ENCODE measurements around the gene CORO1A. TPM values are rescaled to one million over a fixed set of nuclear protein-coding genes. Genes with fewer than 3 reads are reported as not detected.
A peak's percentile ranks its signal among the peaks of the same experiment; 100 is the strongest.
"Not testable (repeated sequence)": the region's sequence is repeated elsewhere in the genome, so short reads cannot be mapped to it uniquely, and the experiment has no call there.

CORO1A gene
- total RNA-seq, 3 donors from 2014 or later = 24.4 to 30.9 (median 24.9) TPM

- H3K4me1 ChIP-seq = no peaks in the 10 kb centered on the region
- peak overlapping the region in 2 of 3 donors; percentile 16 to 66 for H3K4me3 ChIP-seq
- TF ChIP-seq POLR2AphosphoS5 (IDR thresholded peaks at IDR 0.05) (no peak), POLR2A (IDR thresholded peaks at IDR 0.05) (no peak)
- TF ChIP-seq, protein P1, sequence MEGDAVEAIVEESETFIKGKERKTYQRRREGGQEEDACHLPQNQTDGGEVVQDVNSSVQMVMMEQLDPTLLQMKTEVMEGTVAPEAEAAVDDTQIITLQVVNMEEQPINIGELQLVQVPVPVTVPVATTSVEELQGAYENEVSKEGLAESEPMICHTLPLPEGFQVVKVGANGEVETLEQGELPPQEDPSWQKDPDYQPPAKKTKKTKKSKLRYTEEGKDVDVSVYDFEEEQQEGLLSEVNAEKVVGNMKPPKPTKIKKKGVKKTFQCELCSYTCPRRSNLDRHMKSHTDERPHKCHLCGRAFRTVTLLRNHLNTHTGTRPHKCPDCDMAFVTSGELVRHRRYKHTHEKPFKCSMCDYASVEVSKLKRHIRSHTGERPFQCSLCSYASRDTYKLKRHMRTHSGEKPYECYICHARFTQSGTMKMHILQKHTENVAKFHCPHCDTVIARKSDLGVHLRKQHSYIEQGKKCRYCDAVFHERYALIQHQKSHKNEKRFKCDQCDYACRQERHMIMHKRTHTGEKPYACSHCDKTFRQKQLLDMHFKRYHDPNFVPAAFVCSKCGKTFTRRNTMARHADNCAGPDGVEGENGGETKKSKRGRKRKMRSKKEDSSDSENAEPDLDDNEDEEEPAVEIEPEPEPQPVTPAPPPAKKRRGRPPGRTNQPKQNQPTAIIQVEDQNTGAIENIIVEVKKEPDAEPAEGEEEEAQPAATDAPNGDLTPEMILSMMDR (IDR thresholded peaks at IDR 0.05) = no peak
- intact Hi-C loops (cut with DNase I; ENCODE audit: low total_unique reads) = no loop called here
- no peaks in the 10 kb centered on the region for H3K36me3 ChIP-seq
- no peaks in the 10 kb centered on the region for H3K9me3 ChIP-seq
- DNase-seq (ENCODE audit: low spot score in 2 of 2) = no peak
- peak overlapping the region in 1 of 2 donors; percentile 25 for H3K27ac ChIP-seq
- no peaks in the 10 kb centered on the region for H3K27me3 ChIP-seq
These were observed 2.5 kb downstream of the CORO1A start for GRCh38 chr16:30185683-30186421.

DNA sequence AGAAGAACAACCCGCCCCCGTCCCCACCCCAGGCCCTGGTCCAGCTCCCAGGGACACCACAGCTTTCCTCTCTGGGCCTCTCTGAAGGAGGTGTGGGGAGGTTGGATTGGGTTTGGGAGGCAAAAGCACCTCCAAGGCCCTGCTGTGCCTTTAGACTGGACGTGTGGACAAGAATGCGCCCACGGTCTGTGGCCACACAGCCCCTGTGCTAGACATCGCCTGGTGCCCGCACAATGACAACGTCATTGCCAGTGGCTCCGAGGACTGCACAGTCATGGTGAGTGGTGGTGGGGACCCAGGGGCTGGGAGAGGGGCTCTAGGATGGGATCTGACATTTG is 3.0 kb downstream of the CORO1A start:
- Histone ChIP-seq H3K27ac (peak overlapping the region in 1 of 2 donors; percentile 3), H3K36me3 (no peaks in the 10 kb centered on the region), H3K4me1 (no peaks in the 10 kb centered on the region), H3K9me3 (no peaks in the 10 kb centered on the region), H3K27me3 (no peaks in the 10 kb centered on the region), H3K4me3 (peak overlapping the region in 1 of 3 donors; percentile 2)
- intact Hi-C loops (cut with DNase I; ENCODE audit: low total_unique reads) = no loop called here
- DNase-seq (ENCODE audit: low spot score in 2 of 2) = no peak
- TF ChIP-seq POLR2A (IDR thresholded peaks at IDR 0.05) = no peak

GRCh38 chr16:30186782-30187555 is 3.6 kb downstream of the CORO1A start:
- peak in 1 of 2 donors; percentile 41 for DNase-seq (ENCODE audit: low spot score in 2 of 2)
- no peaks in the 10 kb centered on the region for H3K4me1 ChIP-seq
- TF ChIP-seq POLR2A (IDR thresholded peaks at IDR 0.05) (no peak), POLR2AphosphoS5 (IDR thresholded peaks at IDR 0.05) (no peak)
- TF ChIP-seq, protein P1 (IDR thresholded peaks at IDR 0.05) = peak in 2 of 3 donors; percentile 52 to 69
- no peaks in the 10 kb centered on the region for H3K9me3 ChIP-seq
- intact Hi-C loops (cut with DNase I; ENCODE audit: low total_unique reads) = no loop called here
- peak overlapping the region in 1 of 2 donors; percentile 3 for H3K27ac ChIP-seq
- no peaks in the 10 kb centered on the region for H3K36me3 ChIP-seq
- no peak overlapping the region for H3K4me3 ChIP-seq
- no peaks in the 10 kb centered on the region for H3K27me3 ChIP-seq

DNA sequence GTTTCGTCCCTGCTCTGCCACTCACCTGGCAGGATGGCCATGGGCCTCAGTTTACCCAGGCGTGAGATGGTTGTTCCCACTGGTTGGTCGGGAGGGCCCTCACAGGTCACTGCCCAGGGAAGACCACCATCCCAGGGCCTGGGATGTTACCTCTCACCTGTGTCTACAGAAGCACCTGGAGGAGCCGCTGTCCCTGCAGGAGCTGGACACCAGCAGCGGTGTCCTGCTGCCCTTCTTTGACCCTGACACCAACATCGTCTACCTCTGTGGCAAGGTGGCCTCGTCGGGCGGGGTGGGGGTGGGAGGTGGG is 4.1 kb downstream of the CORO1A start:
- Histone ChIP-seq H3K27ac (no peak overlapping the region), H3K27me3 (no peaks in the 10 kb centered on the region), H3K4me3 (no peak overlapping the region), H3K9me3 (no peaks in the 10 kb centered on the region), H3K4me1 (no peaks in the 10 kb centered on the region), H3K36me3 (no peaks in the 10 kb centered on the region)
- TF ChIP-seq, protein P1 (IDR thresholded peaks at IDR 0.05) = no peak
- TF ChIP-seq POLR2AphosphoS5 (IDR thresholded peaks at IDR 0.05) (no peak), POLR2A (IDR thresholded peaks at IDR 0.05) (no peak)
- DNase-seq (ENCODE audit: low spot score in 2 of 2) = no peak
- intact Hi-C loops (cut with DNase I; ENCODE audit: low total_unique reads) = no loop called here

- Histone ChIP-seq H3K27ac (no peak overlapping the region), H3K9me3 (no peaks in the 10 kb centered on the region), H3K4me3 (no peak overlapping the region), H3K4me1 (no peaks in the 10 kb centered on the region), H3K27me3 (no peaks in the 10 kb centered on the region), H3K36me3 (no peaks in the 10 kb centered on the region)
- DNase-seq (ENCODE audit: low spot score in 2 of 2) = no peak
- TF ChIP-seq POLR2AphosphoS5 (IDR thresholded peaks at IDR 0.05) (no peak), POLR2A (IDR thresholded peaks at IDR 0.05) (no peak)
- TF ChIP-seq, protein P1 (IDR thresholded peaks at IDR 0.05) = no peak
- intact Hi-C loops (cut with DNase I; ENCODE audit: low total_unique reads) = no loop called here
These were observed 4.7 kb downstream of the CORO1A start for GRCh38 chr16:30187971-30188561.

- H3K4me1 ChIP-seq; H3K4me3 ChIP-seq; H3K27ac ChIP-seq; intact Hi-C loops (cut with DNase I; ENCODE audit: low total_unique reads); H3K27me3 ChIP-seq; H3K9me3 ChIP-seq; DNase-seq (ENCODE audit: low spot score in 2 of 2); H3K36me3 ChIP-seq: not testable (repeated sequence)
These were observed 7.8 kb downstream of the CORO1A start for GRCh38 chr16:30191158-30191557.

GRCh38 chr16:30193098-30193497 is 9.7 kb downstream of the CORO1A start:
- H3K36me3 ChIP-seq; H3K4me3 ChIP-seq; H3K27me3 ChIP-seq; H3K9me3 ChIP-seq; H3K27ac ChIP-seq; H3K4me1 ChIP-seq; DNase-seq (ENCODE audit: low spot score in 2 of 2); intact Hi-C loops (cut with DNase I; ENCODE audit: low total_unique reads): not testable (repeated sequence)

DNA sequence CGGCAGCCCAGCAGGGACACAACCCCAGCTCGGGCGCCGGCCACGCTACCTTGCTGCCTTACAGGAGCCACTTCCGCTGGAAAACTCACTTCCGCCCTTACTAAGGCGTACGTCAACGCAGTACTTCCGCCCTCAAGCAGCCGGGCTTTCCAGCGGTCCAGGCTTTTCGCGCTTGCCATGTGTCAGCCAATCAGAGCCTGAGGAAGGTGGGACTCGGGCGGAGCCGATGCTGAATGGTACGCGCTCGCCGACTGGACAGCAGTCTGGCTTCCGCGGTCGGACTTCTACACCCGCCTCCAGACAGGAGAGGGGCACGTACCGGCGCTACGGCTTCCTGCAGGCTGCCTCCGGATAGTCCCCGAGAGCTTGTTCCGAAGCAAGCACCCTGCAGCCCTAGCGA is 10.2 kb downstream of the CORO1A start, which contains the start of the genes BOLA2B and SLX1A:
Gene BOLA2B, minus strand, starts transcription at position 52 of the 400 bp plus-strand sequence. CDS start 71 bp downstream, outside the sequence.
Gene SLX1A, plus strand, starts transcription at position 261 of the 400 bp plus-strand sequence. CDS start 210 bp downstream, outside the sequence.
- peak within 1 kb of the TSS; percentile 35 to 67 (median 49) for H3K4me3 ChIP-seq
- H3K27ac ChIP-seq = peak within 1 kb of the TSS in 1 of 2 donors; percentile 54
- H3K27me3 ChIP-seq; intact Hi-C loops (cut with DNase I; ENCODE audit: low total_unique reads); H3K4me1 ChIP-seq; H3K9me3 ChIP-seq; DNase-seq (ENCODE audit: low spot score in 2 of 2); H3K36me3 ChIP-seq: not testable (repeated sequence)
